Panc1 (cell line): ENCODE results near the gene LMAN2. TPM values are rescaled to one million over a fixed set of nuclear protein-coding genes. Genes with fewer than 3 reads are reported as not detected.
A peak's percentile ranks its signal among the peaks of the same experiment; 100 is the strongest.

Experiments
- ATAC-seq: fragments of 200-7000 bp; cut with Tn5 transposase; 2 replicates; pipeline ENCODE4 v1.9.1; 2020; ENCODE audit warnings: mild to moderate bottlenecking, moderate library complexity
- BruUV-seq: library from RNA; stranded (reverse); fragments of 400-500 nt; replicated peaks from 2 replicates; lab custom pipeline; 2021; lab: Mats Ljungman, UMichigan
- CTCF ChIA-PET: fragments of 300-600 bp; sonication (Branson Sonifier 250); formaldehyde crosslinking; loops from one replicate; lab custom pipeline; 2022; ENCODE audit warnings: antibody characterized with exemption; lab: Charles Lee
- POLR2A ChIA-PET: fragments of 300-600 bp; sonication (Branson Sonifier 250); formaldehyde crosslinking; loops from one replicate; lab custom pipeline; 2022; ENCODE audit warnings: antibody characterized with exemption; lab: Charles Lee
- DNase-seq: peaks from one replicate; pipeline ENCODE4 v3.0.0-alpha.2; 2010; ENCODE audit warnings: low read depth, low spot score
- H3K27ac ChIP-seq: 2 replicates; pipeline ENCODE4 v1.5.1; 2011; ENCODE audit warnings: mild to moderate bottlenecking, low read length, inconsistent platforms
- H3K27me3 ChIP-seq: fragments of 200-500 bp; sonication (Bioruptor generic); 2 replicates; pipeline ENCODE4 v1.6.0; 2014; ENCODE audit warnings: low read length, inconsistent platforms; ENCODE audit not compliant: control insufficient read depth, insufficient read depth
- H3K36me3 ChIP-seq: fragments of 200-500 bp; sonication (Bioruptor generic); 2 replicates; pipeline ENCODE4 v1.5.1; 2014; ENCODE audit warnings: inconsistent platforms, mild to moderate bottlenecking, low read length, moderate library complexity; ENCODE audit not compliant: control insufficient read depth, insufficient read depth
- H3K4me1 ChIP-seq: 2 replicates; pipeline ENCODE4 v1.5.1; 2011; ENCODE audit warnings: inconsistent platforms, mild to moderate bottlenecking, low read length, moderate library complexity; ENCODE audit not compliant: control insufficient read depth, insufficient read depth
- H3K4me3 ChIP-seq, 2 experiments: 2 replicates each; pipeline ENCODE4 v1.5.1; 2011 to 2012; ENCODE audit warnings: low read depth in 2 of 2, low read length in 2 of 2, mild to moderate bottlenecking in 2 of 2, inconsistent platforms in 1 of 2, moderate library complexity in 1 of 2
- H3K9me3 ChIP-seq: fragments of 200-500 bp; sonication (Bioruptor generic); 2 replicates; pipeline ENCODE4 v1.5.1; 2014; ENCODE audit warnings: low read depth, mild to moderate bottlenecking, inconsistent platforms, low read length, moderate library complexity; ENCODE audit not compliant: control insufficient read depth, insufficient read depth
- POLR2AphosphoS5 ChIP-seq: IDR thresholded peaks from 2 replicates; pipeline ENCODE4 v1.6.1; 2012; ENCODE audit warnings: mild to moderate bottlenecking, low read depth, low read length, moderate library complexity
- SIN3A ChIP-seq: IDR thresholded peaks from 2 replicates; pipeline ENCODE4 v1.6.1; 2012; ENCODE audit warnings: low read depth, mild to moderate bottlenecking, low read length, moderate library complexity, borderline replicate concordance; ENCODE audit not compliant: insufficient read depth
- TCF7L2 ChIP-seq: IDR thresholded peaks from 2 replicates; pipeline ENCODE4 v1.6.1; 2011; ENCODE audit warnings: mild to moderate bottlenecking, low read depth, low read length, inconsistent platforms
- in situ Hi-C: cut with HindIII; loops from 2 replicates; pipeline ENCODE4 v1.10.0; 2016; ENCODE audit warnings: low sequenced_read_pairs, low pct_unique_long_range_greater_than_20kb
- intact Hi-C: fragments of 100-400 bp; cut with micrococcal nuclease; formaldehyde crosslinking; loops from one replicate; pipeline ENCODE4 v1.10.0; 2022; ENCODE audit not compliant: unreplicated experiment
- total RNA-seq: library from RNA; stranded (reverse); gene quantifications from one replicate; pipeline ENCODE4 v1.2.1, GENCODE V29; 2021; ENCODE audit not compliant: unreplicated experiment
- TF ChIP-seq, protein P1 (sequence below), 2 experiments: IDR thresholded peaks; 2 replicates each; pipeline ENCODE4 v1.6.1; 2011 to 2012; ENCODE audit warnings: low read depth in 2 of 2, control low read depth in 1 of 2, low read length in 1 of 2, mild to moderate bottlenecking in 1 of 2, moderate library complexity in 1 of 2; ENCODE audit not compliant: insufficient read depth in 1 of 2
- TF ChIP-seq, protein P2 (sequence below): fragments of 450-650 bp; IDR thresholded peaks from 2 replicates; pipeline ENCODE4 v1.5.1; 2017; ENCODE audit warnings: mild to moderate bottlenecking

The LMAN2 gene
- total RNA-seq, 1 experiment from 2014 or later = 140 TPM

DNA sequence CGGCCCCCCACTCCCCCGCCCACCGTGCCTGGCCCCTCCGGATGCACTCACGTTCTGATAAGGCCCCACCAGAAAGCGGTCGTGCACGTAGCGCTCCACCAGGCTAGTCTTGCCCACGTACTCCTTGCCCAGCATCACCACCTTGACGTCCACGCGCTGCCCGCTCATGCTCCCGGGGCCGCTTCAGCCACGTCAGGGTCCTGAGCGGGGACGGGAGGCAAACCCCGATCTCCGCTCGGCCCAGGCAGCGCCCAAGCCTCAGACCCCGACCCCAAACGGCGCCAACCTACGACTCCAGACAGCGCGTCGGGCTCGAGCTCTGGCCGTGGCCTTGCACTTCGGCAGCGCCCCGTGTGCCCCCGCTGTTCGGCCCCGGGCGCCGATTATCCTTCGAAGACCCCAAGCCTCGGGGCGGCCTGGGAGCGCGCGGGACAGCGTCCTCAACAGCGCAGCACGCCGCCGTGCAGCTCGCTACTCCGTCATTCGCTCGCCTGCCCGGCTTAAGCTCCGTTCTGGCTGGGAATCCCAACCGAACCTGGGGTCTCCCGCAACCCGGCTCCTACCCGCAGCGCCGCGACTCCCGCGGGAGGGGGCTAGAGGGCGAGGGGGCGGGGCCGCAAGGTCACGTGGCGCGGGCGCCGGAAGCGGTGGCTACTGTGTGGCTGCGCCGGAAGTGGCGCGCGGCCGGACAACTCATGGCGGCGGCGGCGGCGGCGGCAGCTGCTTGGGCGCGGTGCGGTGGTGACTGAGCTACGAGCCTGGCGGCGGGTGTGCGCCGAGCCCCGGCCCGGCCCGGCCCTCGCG, 48.1 kb downstream of the LMAN2 start, which contains the start of the genes PRELID1 and RAB24:
Gene PRELID1, plus strand, starts transcription at position 679 of the 804 bp plus-strand sequence. CDS start 187 bp downstream, outside the sequence.
Gene RAB24, minus strand, starts transcription at position 599 of the 804 bp plus-strand sequence. Its CDS starts 431 bp downstream, at position 168.
- Histone ChIP-seq H3K4me3 (peak within 1 kb of the TSS; percentile 81 to 97), H3K36me3 (no peaks in the 10 kb centered on the region; the same call in none of the 2 replicates), H3K4me1 (peaks cover 34% of the 10 kb centered on the region), H3K27ac (peak within 1 kb of the TSS; percentile 94), H3K9me3 (no peaks in the 10 kb centered on the region), H3K27me3 (no peaks in the 10 kb centered on the region)
- CTCF ChIA-PET = interaction anchor here (0.6 kb wide), 1 partner anchor 112 kb away, joined by 12 read pairs; no protein-coding TSS in a partner anchor
- in situ Hi-C loops = no loop called here
- TSS peak; percentile 84 for BruUV-seq
- peak; percentile 77 for ATAC-seq
- TF ChIP-seq, protein P1, sequence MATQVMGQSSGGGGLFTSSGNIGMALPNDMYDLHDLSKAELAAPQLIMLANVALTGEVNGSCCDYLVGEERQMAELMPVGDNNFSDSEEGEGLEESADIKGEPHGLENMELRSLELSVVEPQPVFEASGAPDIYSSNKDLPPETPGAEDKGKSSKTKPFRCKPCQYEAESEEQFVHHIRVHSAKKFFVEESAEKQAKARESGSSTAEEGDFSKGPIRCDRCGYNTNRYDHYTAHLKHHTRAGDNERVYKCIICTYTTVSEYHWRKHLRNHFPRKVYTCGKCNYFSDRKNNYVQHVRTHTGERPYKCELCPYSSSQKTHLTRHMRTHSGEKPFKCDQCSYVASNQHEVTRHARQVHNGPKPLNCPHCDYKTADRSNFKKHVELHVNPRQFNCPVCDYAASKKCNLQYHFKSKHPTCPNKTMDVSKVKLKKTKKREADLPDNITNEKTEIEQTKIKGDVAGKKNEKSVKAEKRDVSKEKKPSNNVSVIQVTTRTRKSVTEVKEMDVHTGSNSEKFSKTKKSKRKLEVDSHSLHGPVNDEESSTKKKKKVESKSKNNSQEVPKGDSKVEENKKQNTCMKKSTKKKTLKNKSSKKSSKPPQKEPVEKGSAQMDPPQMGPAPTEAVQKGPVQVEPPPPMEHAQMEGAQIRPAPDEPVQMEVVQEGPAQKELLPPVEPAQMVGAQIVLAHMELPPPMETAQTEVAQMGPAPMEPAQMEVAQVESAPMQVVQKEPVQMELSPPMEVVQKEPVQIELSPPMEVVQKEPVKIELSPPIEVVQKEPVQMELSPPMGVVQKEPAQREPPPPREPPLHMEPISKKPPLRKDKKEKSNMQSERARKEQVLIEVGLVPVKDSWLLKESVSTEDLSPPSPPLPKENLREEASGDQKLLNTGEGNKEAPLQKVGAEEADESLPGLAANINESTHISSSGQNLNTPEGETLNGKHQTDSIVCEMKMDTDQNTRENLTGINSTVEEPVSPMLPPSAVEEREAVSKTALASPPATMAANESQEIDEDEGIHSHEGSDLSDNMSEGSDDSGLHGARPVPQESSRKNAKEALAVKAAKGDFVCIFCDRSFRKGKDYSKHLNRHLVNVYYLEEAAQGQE (IDR thresholded peaks at IDR 0.05; ENCODE audit: insufficient read depth in 1 of 2, low read depth in 2 of 2, low read length in 1 of 2) = no peak
- TF ChIP-seq POLR2AphosphoS5 (peak; percentile 55; the same call in 1 of the 2 replicates), TCF7L2 (no peak), SIN3A (peak; percentile 69; the same call in 1 of the 2 replicates)
- TF ChIP-seq, protein P2, sequence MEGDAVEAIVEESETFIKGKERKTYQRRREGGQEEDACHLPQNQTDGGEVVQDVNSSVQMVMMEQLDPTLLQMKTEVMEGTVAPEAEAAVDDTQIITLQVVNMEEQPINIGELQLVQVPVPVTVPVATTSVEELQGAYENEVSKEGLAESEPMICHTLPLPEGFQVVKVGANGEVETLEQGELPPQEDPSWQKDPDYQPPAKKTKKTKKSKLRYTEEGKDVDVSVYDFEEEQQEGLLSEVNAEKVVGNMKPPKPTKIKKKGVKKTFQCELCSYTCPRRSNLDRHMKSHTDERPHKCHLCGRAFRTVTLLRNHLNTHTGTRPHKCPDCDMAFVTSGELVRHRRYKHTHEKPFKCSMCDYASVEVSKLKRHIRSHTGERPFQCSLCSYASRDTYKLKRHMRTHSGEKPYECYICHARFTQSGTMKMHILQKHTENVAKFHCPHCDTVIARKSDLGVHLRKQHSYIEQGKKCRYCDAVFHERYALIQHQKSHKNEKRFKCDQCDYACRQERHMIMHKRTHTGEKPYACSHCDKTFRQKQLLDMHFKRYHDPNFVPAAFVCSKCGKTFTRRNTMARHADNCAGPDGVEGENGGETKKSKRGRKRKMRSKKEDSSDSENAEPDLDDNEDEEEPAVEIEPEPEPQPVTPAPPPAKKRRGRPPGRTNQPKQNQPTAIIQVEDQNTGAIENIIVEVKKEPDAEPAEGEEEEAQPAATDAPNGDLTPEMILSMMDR = peak; percentile 63
- POLR2A ChIA-PET = interaction anchor here (0.6 kb wide), 1 partner anchor 250 kb away, joined by 5 read pairs; no protein-coding TSS in a partner anchor
- DNase-seq = no peak
- intact Hi-C loops = loop anchor here (5.0 kb wide), 1 partner anchor 191 kb away; no protein-coding TSS in a partner anchor

DNA sequence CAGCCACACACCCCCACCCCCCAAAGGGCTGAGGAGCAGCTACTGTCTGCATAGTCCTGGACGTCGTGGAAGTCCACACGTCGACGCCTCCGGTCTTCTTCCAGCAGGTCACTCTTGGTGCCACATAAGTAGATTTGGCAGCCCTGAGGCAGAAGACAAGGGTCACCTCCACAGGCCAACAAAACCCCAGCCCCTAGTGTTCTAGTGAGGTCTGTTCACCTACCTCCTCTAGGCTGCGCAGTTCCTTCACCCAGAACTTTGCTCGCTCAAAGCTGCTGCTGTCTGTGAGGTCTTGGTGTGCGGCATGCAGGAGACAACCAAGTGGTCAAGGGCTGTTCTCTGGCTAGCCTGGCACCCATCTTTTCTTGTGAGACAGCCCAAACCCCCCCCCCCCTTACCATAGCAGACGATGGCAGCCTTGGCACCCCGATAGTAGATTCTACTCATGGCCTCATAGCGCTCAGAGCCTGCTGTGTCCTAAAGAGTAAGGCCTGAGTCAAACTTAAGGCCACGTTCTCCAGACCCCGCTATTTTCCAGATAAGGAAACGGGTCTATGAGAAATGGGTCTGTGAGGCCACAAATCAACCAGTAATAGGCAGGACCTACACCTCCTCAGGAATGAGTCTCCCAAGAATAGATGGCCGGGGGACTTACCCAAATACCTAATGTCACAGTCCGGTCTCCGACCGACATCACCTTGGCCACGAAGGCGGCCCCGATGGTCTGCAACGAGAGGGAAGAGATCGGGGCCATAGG, 48.9 kb downstream of the LMAN2 start:
- no peaks in the 10 kb centered on the region for H3K9me3 ChIP-seq
- peak overlapping the region; percentile 62; the same call in 1 of the 2 replicates for H3K27ac ChIP-seq
- CTCF ChIA-PET = no interaction called here
- BruUV-seq = no TSS peak
- in situ Hi-C loops (no loop called here), intact Hi-C loops (loop anchor here (5.0 kb wide), 1 partner anchor 190 kb away; no protein-coding TSS in a partner anchor)
- no peaks in the 10 kb centered on the region for H3K27me3 ChIP-seq
- POLR2A ChIA-PET = no interaction called here
- peak; percentile 71 for ATAC-seq
- DNase-seq = no peak
- peak overlapping the region; percentile 81 to 97 for H3K4me3 ChIP-seq
- TF ChIP-seq, protein P1 (IDR thresholded peaks at IDR 0.05; ENCODE audit: insufficient read depth in 1 of 2, low read depth in 2 of 2, low read length in 1 of 2) = no peak
- TF ChIP-seq, protein P2 = peak; percentile 65
- H3K36me3 ChIP-seq = no peaks in the 10 kb centered on the region; the same call in none of the 2 replicates
- peaks cover 34% of the 10 kb centered on the region for H3K4me1 ChIP-seq
